Mucosa of descending colon (tissue), 3 donors: Measurements from ENCODE around the gene F2R. TPM values are rescaled to one million over a fixed set of nuclear protein-coding genes. Genes with fewer than 3 reads are reported as not detected.
"Not testable (repeated sequence)": the region's sequence is repeated elsewhere in the genome, so short reads cannot be mapped to it uniquely, and the experiment has no call there.

Experiments
- ATAC-seq: fragments of 200-7000 bp; cut with Tn5 transposase; one replicate; pipeline ENCODE4 v1.9.1; 2020; ENCODE audit warnings: mild to moderate bottlenecking, moderate library complexity
- DNase-seq, 3 donors: peaks; one replicate each; pipeline ENCODE4 v3.0.0-alpha.2; 2020
- H3K36me3 ChIP-seq: fragments of 200-600 bp; one replicate; pipeline ENCODE4 v1.8.0; 2021; ENCODE audit warnings: low read depth, mild to moderate bottlenecking
- H3K4me1 ChIP-seq: fragments of 200-600 bp; one replicate; pipeline ENCODE4 v1.8.0; 2021; ENCODE audit warnings: low read depth, mild to moderate bottlenecking
- H3K4me3 ChIP-seq: fragments of 200-600 bp; one replicate; pipeline ENCODE4 v1.8.0; 2021; ENCODE audit warnings: mild to moderate bottlenecking
- H3K9me3 ChIP-seq: fragments of 200-600 bp; one replicate; pipeline ENCODE4 v1.8.0; 2021; ENCODE audit warnings: mild to moderate bottlenecking
- intact Hi-C, 2 donors: fragments of 100-400 bp; cut with DNase I in 1 of 2; cut with micrococcal nuclease in 1 of 2; formaldehyde crosslinking; loops; one replicate each; pipeline versions ENCODE4 v1.11.0 to v1.11.1; 2022; cut with DNase I, micrococcal nuclease
- total RNA-seq, 3 donors: library from RNA; stranded (reverse); fragmentation: NEBNext Ultra II Directional in 2 of 3; extraction: Animal tissue kit (Norgen Biotek cat#: 25700) in 2 of 3; gene quantifications; one replicate each; pipeline versions ENCODE4 v1.2.1 to v1.2.4, GENCODE V29; 2021 to 2023
- TF ChIP-seq, protein P1 (sequence below): fragments of 200-600 bp; IDR thresholded peaks from one replicate; pipeline ENCODE4 v1.8.0; 2022; ENCODE audit warnings: antibody characterized with exemption, mild to moderate bottlenecking
- donor health status: DM: no; HTN: no; CAD: no; lungs with moderate emphysema.
- donor health status: DM: no; HTN: no; CAD: no.
- donor health status: DM: no; HTN: yes; CAD: no.

Gene F2R
- total RNA-seq, 3 donors from 2014 or later: 3.1 to 6.5 (median 4.6) TPM

- DNase-seq: no peak
- TF ChIP-seq, protein P1, sequence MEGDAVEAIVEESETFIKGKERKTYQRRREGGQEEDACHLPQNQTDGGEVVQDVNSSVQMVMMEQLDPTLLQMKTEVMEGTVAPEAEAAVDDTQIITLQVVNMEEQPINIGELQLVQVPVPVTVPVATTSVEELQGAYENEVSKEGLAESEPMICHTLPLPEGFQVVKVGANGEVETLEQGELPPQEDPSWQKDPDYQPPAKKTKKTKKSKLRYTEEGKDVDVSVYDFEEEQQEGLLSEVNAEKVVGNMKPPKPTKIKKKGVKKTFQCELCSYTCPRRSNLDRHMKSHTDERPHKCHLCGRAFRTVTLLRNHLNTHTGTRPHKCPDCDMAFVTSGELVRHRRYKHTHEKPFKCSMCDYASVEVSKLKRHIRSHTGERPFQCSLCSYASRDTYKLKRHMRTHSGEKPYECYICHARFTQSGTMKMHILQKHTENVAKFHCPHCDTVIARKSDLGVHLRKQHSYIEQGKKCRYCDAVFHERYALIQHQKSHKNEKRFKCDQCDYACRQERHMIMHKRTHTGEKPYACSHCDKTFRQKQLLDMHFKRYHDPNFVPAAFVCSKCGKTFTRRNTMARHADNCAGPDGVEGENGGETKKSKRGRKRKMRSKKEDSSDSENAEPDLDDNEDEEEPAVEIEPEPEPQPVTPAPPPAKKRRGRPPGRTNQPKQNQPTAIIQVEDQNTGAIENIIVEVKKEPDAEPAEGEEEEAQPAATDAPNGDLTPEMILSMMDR: no peak
- ATAC-seq: no peak
- no peak overlapping the region for H3K4me3 ChIP-seq
- intact Hi-C loops: no loop called here
- peaks cover 8% of the 10 kb centered on the region for H3K9me3 ChIP-seq
- H3K4me1 ChIP-seq: no peaks in the 10 kb centered on the region
- H3K36me3 ChIP-seq: no peaks in the 10 kb centered on the region
Observed at GRCh38 chr5:76764374-76764773, 48.4 kb downstream of the F2R start.

DNA sequence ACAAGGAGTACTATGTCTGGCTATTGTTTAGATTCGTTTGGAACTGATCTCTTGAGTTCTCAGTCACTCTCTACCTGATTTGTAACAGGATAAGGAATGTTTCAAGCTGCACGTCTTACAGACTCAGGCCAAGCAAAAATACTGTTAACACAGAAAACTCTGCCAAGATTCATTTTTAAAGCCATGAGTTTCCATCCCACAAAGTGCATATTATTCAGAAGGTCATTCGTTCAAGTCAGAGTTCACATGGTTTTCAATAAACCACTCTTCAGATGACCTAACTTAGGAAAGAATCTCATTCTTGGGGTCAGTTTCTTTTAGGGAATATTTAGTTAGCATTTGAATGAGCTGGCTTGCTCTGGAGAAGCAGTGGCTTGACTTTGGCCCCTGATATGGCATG is 49.3 kb downstream of the F2R start:
- Histone ChIP-seq H3K36me3 (no peaks in the 10 kb centered on the region), H3K9me3 (peaks cover 8% of the 10 kb centered on the region), H3K4me3 (no peak overlapping the region), H3K4me1 (no peaks in the 10 kb centered on the region)
- TF ChIP-seq, protein P1: no peak
- ATAC-seq (no peak), DNase-seq (no peak)
- intact Hi-C loops: no loop called here

DNA sequence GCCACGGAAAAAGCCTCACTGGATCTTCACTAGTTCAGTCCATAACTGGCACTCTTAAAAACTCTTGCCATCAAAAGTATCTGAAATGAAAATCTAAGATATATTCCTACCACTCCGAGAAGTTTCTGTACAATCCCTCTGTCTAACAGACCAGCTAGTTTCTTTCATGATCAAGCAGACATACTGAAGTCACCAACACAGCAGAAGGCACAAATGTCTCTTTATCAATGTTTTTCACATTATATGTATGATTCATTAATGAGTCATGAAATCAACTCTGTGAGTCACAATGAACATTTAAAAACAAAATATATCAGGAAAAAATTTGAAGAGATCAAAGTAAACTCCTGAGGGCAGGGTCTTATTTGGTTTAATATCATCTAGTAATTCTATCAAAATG is 50.8 kb downstream of the F2R start:
- TF ChIP-seq, protein P1: no peak
- no peak for DNase-seq
- no peak for ATAC-seq
- Histone ChIP-seq H3K36me3 (no peaks in the 10 kb centered on the region), H3K4me1 (no peaks in the 10 kb centered on the region), H3K9me3 (peaks cover 8% of the 10 kb centered on the region), H3K4me3 (no peak overlapping the region)
- intact Hi-C loops: no loop called here

DNA sequence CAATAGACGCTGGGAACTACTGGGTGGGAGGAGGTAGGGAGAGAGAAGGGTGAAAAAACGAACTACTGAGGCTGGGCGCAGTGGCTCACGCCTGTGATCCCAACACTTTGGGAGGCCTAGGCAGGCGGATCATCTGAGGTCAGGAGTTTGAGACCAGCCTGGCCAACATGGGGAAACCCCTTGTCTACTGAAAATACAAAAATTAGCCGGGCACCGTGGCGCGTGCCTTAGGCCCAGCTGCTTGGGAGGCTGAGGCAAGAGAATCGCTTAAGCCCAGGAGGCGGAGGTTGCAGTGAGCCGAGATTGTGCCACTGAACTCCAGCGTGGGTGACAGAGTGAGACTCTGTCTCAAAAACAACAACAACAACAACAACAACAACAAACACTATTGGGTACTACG is 55.1 kb downstream of the F2R start:
- intact Hi-C loops: loop anchor here in 1 of 2 donors (5.0 kb wide), 1 partner anchor 169 kb away; no protein-coding TSS in a partner anchor
- not testable (repeated sequence) for ATAC-seq, H3K4me1 ChIP-seq, H3K36me3 ChIP-seq, H3K9me3 ChIP-seq, H3K4me3 ChIP-seq, DNase-seq

DNA sequence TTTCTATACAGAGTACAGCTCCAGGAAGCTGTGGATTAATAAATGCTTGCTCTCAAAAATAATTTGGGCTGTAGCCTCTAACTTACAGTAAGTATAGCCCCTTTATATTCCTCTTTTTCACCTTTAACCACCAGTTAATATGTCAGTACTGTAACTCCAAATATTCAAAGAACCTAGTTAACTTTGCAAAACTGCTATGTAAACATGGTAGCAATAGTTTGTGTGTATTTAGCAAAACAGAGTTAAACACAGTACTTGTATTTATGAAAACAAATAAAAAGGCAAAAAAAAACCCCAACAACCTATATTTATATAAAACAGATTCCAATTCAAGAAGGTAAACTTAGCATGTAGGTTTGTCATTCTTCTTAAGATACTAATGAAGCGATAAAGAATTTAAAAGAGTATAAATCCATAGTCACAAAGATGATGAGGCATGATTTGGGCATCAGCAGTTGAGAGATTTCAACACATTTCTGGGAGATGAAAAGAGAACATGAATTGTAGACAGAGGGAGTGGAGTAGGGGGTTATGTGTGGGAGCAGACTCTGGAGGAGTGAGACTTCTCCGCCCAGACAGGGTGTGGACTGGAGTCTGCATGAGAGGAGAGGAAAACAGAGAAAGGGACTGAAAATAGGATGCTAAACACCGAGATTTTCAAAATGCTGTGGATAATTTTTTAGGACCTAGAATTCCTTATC is 55.9 kb downstream of the F2R start:
- no peaks in the 10 kb centered on the region for H3K36me3 ChIP-seq
- ATAC-seq: no peak
- TF ChIP-seq, protein P1: no peak
- no peaks in the 10 kb centered on the region for H3K4me1 ChIP-seq
- no peaks in the 10 kb centered on the region for H3K9me3 ChIP-seq
- no peak for DNase-seq
- no peak overlapping the region for H3K4me3 ChIP-seq
- intact Hi-C loops: loop anchor here in 1 of 2 donors (5.0 kb wide), 1 partner anchor 170 kb away; no protein-coding TSS in a partner anchor

GRCh38 chr5:76775921-76776320 is 60.0 kb downstream of the F2R start:
- Histone ChIP-seq H3K4me1 (no peaks in the 10 kb centered on the region), H3K36me3 (no peaks in the 10 kb centered on the region), H3K9me3 (no peaks in the 10 kb centered on the region), H3K4me3 (no peak overlapping the region)
- intact Hi-C loops: no loop called here
- TF ChIP-seq, protein P1: no peak
- DNase-seq (no peak), ATAC-seq (no peak)
